GM12878 (cell line): Measurements from ENCODE around the gene SNAPC2.

Experiments
- FOXM1 ChIP-seq: IDR thresholded peaks from 2 replicates; pipeline ENCODE4 v1.6.1; 2012; ENCODE audit warnings: low read depth, mild to moderate bottlenecking, inconsistent platforms, low read length, moderate library complexity
- MXI1 ChIP-seq: fragments of 150-350 bp; IDR thresholded peaks from 2 replicates; pipeline ENCODE4 v1.6.1; 2011; ENCODE audit warnings: low read depth, mild to moderate bottlenecking, inconsistent platforms, low read length, improper control_type of control experiment
- TF ChIP-seq, protein P1 (sequence below), 3 experiments: IDR thresholded peaks in 2 of 3; conservative IDR thresholded peaks in 1 of 3; 2 replicates each; pipeline ENCODE4 v1.5.1; 2011; ENCODE audit warnings: low read depth in 3 of 3, low read length in 3 of 3, mild to moderate bottlenecking in 3 of 3, control low read depth in 2 of 3, moderate library complexity in 2 of 3, inconsistent platforms in 1 of 3, mixed read lengths in 1 of 3; ENCODE audit not compliant: control insufficient read depth in 2 of 3, insufficient read depth in 1 of 3; ENCODE audit errors: extremely low read depth in 1 of 3
- TF ChIP-seq, protein P2 (sequence below): IDR thresholded peaks from 2 replicates; pipeline ENCODE4 v1.6.1; 2012; ENCODE audit warnings: low read length, inconsistent platforms

DNA sequence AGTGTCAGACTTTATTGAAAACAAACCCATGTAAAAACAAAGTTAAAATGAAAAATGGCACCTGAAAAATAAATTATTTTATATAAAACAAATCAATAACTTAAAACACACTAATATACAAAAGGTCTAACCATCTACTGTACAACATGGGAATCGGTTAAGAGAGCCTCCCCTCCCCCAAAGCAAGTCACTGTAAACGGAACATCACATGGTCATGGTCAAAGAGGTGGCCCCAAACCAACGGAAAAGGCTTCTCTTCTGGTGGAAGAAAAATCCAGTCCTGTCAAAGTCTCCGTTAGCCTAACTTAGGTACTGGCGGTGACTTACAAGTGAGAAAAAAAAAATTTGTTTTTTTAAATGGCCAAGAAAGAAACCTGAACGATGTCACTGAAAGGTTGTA lies 39.1 kb downstream of the SNAPC2 start:
- TF ChIP-seq, protein P1, sequence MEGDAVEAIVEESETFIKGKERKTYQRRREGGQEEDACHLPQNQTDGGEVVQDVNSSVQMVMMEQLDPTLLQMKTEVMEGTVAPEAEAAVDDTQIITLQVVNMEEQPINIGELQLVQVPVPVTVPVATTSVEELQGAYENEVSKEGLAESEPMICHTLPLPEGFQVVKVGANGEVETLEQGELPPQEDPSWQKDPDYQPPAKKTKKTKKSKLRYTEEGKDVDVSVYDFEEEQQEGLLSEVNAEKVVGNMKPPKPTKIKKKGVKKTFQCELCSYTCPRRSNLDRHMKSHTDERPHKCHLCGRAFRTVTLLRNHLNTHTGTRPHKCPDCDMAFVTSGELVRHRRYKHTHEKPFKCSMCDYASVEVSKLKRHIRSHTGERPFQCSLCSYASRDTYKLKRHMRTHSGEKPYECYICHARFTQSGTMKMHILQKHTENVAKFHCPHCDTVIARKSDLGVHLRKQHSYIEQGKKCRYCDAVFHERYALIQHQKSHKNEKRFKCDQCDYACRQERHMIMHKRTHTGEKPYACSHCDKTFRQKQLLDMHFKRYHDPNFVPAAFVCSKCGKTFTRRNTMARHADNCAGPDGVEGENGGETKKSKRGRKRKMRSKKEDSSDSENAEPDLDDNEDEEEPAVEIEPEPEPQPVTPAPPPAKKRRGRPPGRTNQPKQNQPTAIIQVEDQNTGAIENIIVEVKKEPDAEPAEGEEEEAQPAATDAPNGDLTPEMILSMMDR (IDR thresholded peaks at IDR 0.05 in 2 of 3, conservative IDR thresholded peaks at IDR 0.05 in 1 of 3; ENCODE audit: control insufficient read depth in 2 of 3, extremely low read depth in 1 of 3, insufficient read depth in 1 of 3, low read depth in 3 of 3, low read length in 3 of 3) = no peak
- TF ChIP-seq, protein P2, sequence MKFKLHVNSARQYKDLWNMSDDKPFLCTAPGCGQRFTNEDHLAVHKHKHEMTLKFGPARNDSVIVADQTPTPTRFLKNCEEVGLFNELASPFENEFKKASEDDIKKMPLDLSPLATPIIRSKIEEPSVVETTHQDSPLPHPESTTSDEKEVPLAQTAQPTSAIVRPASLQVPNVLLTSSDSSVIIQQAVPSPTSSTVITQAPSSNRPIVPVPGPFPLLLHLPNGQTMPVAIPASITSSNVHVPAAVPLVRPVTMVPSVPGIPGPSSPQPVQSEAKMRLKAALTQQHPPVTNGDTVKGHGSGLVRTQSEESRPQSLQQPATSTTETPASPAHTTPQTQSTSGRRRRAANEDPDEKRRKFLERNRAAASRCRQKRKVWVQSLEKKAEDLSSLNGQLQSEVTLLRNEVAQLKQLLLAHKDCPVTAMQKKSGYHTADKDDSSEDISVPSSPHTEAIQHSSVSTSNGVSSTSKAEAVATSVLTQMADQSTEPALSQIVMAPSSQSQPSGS = no peak
- TF ChIP-seq MXI1 = no peak
- no peak for TF ChIP-seq FOXM1
